Measurements from ENCODE around the gene STRN.
A peak's percentile ranks its signal among the peaks of the same experiment; 100 is the strongest.
"Not testable (repeated sequence)": the region's sequence is repeated elsewhere in the genome, so short reads cannot be mapped to it uniquely, and the experiment has no call there.

The STRN gene

GRCh38 chr2:36963734-36964133 lies 2.6 kb downstream of the STRN start:
- no peak for ATAC-seq

DNA sequence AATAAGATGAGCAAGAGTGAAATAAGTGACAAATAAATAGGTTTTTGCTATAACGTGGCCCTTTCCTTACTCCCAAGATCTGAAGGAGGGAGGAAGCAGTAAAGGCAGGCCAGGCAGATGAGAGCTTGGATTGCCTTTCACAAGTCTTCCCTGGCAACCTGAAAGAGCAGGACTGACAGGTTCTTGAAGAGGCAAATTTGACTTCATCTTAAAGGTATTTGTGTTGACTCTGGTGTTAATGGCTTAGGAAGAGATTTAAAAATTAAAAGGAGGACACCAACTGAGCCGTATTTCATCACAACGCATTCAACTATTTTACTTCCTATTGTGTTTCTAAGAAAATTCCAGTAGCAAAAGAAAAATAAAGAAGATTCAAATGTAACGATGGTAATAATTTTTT lies 3.2 kb downstream of the STRN start:
- no peak for ATAC-seq

DNA sequence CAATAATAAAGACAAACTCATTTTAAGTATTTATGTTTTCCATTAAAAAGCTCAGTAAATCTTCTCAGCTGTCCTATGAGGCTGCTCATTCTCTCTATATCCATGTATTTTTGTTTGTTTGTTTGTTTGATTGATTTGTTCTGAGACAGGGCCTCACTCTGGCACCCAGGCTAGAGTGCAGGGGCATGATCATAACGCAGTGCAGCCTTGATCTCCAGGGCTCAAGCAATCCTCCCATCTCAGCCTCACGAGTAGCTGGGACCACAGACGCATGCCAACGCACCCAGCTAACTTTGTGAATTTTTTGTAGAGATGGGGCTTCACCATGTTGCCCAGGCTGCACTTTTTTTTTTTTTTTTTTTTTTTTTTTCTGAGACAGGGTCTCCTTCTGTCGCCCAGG lies 5.6 kb downstream of the STRN start:
- no peak for ATAC-seq

DNA sequence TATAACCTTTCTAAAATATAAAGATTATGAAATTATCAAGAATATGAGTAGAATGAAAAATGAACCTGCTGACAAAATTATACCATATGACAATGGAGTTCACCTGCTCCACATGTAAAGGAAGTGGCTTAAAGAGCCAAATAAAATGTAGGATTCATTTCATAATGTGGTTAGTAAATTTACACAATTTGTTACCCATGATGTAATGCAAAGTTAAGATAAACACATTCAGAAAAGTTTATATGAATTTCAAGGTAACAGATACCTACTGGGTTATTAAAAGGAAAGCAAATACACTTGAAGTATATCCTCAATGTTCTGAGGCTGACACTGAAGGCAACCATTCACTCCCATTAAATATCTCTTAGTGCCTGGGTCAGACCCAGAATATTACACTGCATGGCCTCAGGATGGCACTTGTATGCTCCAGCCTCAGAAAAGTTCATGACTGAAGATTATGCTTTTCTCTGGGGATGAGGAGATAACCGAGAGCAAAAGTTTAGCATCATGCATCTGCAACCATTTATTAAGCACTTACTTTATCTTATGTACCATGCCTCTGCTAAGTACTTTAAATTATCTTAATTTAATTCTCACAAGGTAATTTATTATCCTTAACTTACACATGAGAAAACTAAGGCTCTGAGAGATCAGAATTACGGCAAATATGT lies 6.2 kb downstream of the STRN start:
- no peak for ATAC-seq

DNA sequence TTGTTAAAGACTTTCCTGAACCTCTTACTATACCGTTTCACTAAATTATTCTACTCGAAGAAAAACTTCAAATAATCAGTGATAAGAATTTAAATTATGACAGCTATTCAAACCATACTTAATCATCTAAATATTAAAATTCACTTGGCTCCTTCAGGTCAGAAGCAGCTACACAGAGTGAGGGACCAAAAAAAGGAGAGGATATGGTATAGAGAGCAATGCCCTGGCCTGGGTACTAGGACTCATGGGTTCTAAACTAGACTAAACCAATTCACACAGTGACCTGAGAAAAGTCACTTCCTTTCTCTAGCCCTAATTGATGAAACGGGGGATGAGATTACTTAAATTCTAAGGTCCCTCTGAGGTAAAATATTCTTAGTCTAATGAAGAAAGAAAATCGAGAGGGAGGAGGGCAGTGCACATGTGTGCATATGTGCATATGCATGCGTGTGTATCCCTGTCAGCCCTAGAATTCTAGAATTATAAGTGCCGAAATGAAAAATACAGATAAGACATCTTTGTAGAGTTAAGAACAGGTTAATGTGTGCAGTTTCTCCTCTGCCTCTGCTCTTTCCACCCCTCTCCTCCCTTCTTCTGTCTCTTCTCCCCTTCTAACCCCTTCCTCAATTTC lies 11.2 kb downstream of the STRN start:
- ATAC-seq = no peak

GRCh38 chr2:36952748-36953197 lies 13.6 kb downstream of the STRN start:
- ATAC-seq = no peak

GRCh38 chr2:36951574-36951973 lies 14.8 kb downstream of the STRN start:
- peak; percentile 76 to 81 for ATAC-seq

DNA sequence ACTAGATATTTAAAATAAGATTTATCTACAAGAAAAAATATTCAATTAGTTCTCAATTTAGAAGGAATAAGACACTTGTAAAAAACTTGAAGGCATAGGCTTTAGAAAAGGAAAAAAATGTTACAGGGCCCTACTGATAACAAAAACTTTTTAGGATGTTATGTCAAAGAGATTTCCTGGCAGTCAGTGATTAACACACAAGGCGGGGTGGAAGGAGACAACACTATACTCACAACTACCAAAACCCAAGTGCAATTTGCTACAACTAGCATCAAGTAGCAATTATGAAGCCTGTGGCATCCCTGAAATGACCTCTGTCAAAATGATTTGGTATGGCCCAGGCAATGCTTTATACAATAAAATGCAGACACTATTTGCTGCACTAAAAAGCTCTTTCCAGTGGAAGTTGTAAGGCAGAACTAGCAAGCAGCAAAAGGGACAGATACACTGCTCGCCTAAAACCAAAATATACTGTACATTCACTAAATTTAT lies 15.3 kb downstream of the STRN start:
- no peak for ATAC-seq

DNA sequence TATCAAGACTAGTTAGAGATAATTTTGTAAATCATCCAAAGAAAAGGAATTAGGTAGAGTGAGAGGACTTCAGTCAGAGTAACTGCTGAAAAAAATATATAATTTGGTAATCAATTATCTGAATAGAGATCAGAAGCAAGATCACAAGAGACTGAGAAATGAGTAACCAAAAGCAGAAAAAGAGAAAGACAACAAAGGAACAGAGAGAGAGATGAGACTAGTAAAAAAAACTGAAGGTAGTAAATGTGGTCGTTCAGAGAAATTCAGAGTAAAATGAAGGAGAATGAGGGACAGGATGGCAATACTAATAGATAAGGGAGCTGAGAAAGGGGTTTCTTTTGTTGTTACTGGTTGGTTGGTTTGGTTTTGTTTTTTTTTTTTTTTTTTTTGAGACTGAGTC lies 16.5 kb downstream of the STRN start:
- peak; percentile 17 to 24 for ATAC-seq

DNA sequence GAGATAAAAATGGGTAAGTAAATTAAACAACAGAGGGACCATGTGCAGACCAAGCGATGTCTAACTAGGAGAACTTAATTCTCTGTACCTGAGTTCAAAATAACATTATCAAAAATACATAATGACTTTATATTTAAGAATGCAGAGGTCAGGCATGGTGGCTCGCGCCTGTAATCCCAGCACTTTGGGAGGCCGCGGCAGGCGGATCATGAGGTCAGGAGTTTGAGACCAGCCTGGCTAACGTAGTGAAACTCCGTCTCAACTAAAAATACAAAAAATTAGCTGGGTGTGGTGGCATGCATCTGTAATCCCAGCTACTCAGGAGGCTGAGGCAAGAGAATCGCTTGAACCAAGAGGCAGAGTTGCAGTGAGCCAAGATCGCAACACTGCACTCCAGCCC lies 21.1 kb downstream of the STRN start:
- not testable (repeated sequence) for ATAC-seq

- ATAC-seq = no peak
Observed at GRCh38 chr2:36941867-36942266, 24.5 kb downstream of the STRN start.

- ATAC-seq = not testable (repeated sequence)
Observed at GRCh38 chr2:36936526-36936925, 29.8 kb downstream of the STRN start.

GRCh38 chr2:36931688-36932087 lies 34.6 kb downstream of the STRN start:
- ATAC-seq = not testable (repeated sequence)

DNA sequence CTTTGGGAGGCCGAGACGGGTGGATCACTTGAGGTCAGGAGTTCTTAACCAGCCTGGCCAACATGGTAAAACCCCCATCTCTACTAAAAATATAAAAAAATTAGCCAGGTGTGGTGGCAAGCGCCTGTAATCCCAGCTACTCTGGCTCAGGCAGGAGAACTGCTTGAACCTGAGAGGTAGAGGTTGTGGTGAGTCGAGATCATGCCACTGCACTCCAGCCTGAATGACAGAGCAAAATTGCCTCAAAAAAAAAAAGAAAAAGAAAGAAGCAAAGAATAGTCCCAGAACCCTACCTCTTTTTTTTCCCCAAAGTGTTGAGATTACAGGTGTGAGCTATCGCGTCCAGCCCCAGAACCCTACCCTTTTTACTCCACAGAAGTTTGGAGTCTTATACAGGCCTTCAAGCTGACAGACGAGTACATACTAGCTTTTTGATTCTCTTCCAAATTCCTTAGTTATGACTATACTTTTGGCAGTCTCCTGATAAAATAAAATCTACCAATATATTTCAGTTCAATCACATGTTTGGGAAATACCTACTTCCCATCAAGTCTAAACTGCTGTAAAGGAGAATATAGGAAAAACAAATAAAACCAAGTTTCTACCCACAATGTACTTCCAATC lies 35.4 kb downstream of the STRN start:
- not testable (repeated sequence) for ATAC-seq

GRCh38 chr2:36926175-36927132 lies 39.9 kb downstream of the STRN start:
- not testable (repeated sequence) for ATAC-seq

GRCh38 chr2:36922629-36923028 lies 43.7 kb downstream of the STRN start:
- ATAC-seq = not testable (repeated sequence)

- ATAC-seq = no peak
Observed at GRCh38 chr2:36921984-36922383, 44.4 kb downstream of the STRN start.

DNA sequence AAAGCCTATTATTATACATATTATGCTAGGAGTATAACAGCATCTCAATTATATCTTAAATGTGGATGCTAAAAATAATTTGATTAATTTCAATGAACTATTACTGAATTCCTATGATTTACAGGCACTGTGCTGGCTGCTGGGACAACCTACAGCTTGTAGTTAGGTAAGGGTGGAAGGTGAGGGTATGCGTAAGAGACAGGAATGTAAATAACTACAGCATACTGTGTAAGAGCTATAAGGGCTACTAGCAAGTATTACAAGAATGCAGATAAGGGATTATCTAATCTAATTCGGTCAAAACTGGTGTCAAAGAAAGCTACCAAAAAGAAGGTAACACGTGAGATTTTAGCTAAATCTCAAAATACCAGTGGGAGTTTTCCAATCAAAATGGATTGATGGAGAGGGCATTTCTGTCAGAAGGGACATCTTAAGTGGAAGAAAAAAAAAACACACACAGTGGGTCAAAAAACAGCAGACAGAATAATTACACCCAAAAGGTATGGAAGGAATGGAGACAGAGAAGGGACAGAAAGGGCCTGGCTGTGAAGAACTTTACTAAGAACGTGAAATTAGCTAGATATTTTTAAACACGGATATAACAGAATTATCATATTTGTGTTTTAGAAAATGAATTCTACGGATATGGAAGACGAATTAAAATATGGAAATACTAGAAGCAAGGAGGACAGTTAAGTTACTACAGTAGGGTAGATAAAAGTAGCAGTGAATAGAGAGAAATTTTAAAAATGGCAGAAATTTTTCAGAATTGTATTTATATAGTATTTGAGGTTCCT lies 47.1 kb downstream of the STRN start:
- ATAC-seq = no peak

- ATAC-seq = no peak
Observed at GRCh38 chr2:36918307-36918706, 48.0 kb downstream of the STRN start.

DNA sequence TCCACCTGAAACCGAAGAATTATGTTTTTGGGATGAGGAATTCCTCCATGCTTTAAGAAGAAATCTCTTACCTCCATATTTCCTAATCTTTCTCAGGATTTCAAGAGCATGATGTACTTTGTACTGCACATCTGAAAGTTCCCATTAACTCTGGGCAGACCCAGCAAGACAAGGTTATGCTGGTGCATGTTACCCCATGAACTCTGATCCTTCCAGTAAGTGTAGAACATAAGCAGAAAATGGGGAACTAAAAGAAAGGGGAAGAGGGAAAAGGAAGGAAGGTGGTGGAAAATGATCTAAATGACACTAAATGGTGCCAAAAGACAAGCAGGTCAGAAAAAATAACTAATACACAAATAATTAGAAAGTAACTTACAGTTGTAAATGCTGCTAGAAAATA lies 50.7 kb downstream of the STRN start:
- ATAC-seq = no peak

DNA sequence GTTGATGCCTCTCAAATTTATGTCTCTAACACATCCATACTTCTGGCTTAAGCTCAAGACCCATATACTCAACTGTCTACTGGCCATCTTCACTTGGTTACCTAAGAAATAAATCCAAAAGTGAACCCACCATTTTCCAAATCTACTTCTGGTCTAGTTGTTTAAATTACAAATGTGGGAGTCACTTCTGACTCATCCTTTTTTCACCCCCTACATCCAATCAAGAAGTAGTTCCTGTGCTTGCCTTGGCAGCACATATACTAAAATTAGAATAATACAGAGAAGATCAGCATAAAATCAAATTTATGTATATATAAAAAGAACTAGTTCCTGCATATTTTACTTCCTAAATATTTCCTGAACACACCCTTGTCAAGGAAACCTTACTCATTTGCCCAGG lies 53.6 kb downstream of the STRN start:
- ATAC-seq = no peak

DNA sequence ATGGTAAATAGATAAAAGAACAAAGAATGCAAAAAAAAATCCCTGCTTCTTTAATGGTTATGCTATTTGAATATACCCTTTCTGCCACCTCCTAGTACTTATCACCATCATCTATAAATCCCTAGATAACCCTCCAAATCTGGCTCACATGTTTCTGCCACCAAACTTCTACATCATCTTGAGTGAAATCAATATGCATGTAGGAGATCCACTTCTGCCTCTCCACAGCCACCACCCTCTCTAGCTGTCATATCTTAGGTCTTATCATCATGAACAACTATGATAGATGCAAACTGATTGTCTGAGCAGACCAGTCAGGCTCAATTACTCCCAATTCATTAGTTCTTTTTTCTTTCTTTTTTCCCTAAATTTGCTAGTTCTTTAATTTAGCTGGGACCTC lies 55.3 kb downstream of the STRN start:
- no peak for ATAC-seq

Measured in activated CD4-positive, CD25-positive, alpha-beta regulatory T cell treated with anti-CD3 and anti-CD28 coated beads, Interleukin-2, amount 50 U/mL, for 24 hours (primary cell).